ENCODE results near the gene C2orf49.

C2orf49 gene

DNA sequence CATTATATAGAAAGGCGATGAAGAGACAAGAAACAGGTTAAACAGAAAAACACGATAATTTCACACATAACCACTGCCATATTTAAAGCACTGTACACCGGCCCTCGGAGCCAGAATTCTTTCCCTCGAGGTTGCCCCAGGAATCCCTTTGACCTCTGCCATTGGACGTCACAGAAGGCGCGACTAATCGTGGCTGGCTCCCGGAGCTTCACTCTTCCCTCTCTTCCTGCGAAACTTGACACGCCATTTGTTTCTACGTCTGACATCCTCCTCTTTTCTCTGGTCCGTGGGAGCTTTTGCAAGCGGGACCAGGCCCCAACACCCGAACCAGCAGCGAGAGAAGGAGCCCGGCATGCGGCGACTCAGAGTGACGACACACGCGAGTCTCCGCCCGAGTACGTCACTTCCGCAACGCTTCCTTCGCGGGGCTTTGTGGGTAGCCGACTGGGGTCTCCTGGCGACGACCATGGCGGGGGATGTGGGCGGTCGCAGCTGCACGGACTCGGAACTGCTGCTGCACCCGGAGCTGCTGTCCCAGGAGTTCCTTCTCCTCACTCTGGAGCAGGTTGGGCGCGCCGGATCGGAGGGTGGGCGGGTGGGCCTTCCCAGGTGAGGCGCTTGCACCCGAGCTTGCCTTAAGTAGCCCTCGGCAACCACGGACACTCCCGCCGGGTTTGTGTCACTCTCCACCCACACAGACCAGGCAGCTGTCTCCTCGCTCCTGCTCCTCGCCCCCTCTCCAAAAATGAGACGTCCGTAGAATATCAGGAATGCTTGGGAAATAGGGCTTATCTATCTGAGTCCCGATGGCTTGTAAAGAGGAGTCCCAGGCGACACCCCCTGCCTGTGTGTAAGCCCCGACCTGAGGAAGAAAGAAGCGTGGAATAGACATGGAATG lies at the start of gene C2orf49:
Gene C2orf49 (plus strand): TSS at position 419 of the 898 bp plus-strand sequence. CDS start 48 bp downstream, at position 467.
- DNase-seq (ENCODE audit: low read depth), result peak; percentile 80

- DNase-seq (ENCODE audit: low read depth), result no peak
These were observed 49.6 kb upstream of the C2orf49 start for GRCh38 chr2:105287692-105288091.

- DNase-seq (ENCODE audit: low read depth), result no peak
These were observed 49.2 kb upstream of the C2orf49 start for GRCh38 chr2:105288133-105288532.

- DNase-seq (ENCODE audit: low read depth), result no peak
These were observed 46.2 kb upstream of the C2orf49 start for GRCh38 chr2:105290981-105291660.

DNA sequence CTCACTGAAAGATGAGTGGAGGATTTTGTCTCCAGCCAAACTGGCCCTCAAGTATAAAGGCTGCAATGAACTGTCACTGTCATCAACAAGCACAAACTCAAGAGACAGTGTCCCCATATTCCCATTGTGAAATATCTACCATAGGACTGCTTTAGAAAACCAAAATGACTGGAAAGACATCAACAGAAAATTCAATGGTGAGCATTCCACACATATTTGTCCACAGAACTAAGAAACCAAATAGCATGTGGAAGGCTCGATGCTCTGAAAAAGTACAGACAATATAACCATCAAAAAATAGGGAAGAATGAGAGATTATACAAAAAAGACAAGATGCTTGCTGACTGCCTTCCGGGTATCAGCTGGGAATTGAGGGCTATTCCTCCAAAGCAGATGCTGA lies 45.4 kb upstream of the C2orf49 start:
- no peak for DNase-seq (ENCODE audit: low read depth)

DNA sequence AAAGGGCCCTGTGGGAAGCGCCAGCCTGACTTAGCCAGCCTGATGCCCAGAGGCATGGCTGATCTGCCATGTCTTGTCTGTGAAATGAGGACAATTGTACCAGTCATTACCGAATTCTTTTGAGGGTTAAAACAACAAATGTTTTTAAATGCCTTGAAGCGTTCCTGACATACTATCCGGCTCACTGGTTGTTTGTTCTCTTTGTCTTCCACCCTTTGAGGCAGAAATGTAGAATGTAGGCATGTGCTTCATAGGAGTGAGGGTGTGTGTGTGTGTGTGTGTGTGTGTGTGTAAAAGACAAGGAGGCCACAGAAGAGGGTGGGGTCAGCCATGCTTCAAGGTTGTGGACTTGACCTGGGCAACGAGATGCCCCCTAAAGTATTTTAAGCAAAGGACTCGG lies 43.3 kb upstream of the C2orf49 start:
- no peak for DNase-seq (ENCODE audit: low read depth)

- DNase-seq (ENCODE audit: low read depth), result no peak
These were observed 42.4 kb upstream of the C2orf49 start for GRCh38 chr2:105294844-105295481.

DNA sequence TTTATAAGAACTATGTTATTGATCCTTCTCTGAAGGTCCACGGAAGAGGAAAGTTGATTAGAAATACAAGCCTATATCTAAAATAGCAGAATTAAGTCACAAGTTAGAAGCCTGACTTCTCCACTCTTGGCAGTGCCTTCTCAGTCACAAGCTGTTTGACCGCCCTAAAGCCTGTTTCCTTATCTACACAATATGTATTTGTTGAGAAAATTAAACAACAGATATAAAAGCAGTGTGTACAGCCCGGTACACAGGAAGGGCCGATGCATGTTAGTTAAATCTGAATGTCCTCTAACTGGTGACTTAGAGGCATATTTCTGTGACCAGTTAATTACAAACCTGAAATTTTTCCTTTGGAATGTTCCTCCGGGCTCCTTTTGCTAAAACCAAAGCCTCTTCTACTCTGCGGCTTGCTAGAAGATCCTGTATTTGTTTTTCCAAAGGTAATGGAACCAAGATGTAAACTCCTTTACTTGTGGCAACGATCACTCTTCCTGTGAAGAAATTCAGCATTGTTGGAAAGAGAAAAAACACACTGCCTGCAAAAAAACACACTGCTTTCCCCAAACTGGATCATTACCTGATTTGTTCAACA lies 41.2 kb upstream of the C2orf49 start:
- DNase-seq (ENCODE audit: low read depth), result no peak

GRCh38 chr2:105297216-105297615 lies 40.1 kb upstream of the C2orf49 start:
- DNase-seq (ENCODE audit: low read depth), result no peak

GRCh38 chr2:105298017-105298416 lies 39.3 kb upstream of the C2orf49 start:
- no peak for DNase-seq (ENCODE audit: low read depth)

- DNase-seq (ENCODE audit: low read depth), result no peak
These were observed 38.0 kb upstream of the C2orf49 start for GRCh38 chr2:105299290-105299689.

DNA sequence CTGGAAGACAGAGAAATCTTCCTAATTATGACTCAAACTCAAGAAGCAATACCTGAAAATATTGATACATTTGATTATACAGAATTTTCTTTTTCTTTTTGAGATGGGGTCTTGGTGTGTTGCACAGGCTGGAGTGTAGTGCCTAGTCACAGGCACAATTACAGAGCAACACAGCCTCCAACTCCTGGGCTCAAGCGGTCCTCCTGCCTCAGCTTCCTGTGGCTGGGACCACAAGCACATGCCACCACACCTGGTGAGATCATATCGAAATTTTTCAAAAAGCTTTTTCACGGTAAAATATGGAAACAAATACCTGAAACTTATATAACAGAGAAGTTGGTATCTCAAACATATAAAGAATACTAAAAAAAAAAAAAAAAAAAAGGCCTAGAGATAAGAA lies 35.7 kb upstream of the C2orf49 start:
- no peak for DNase-seq (ENCODE audit: low read depth)

DNA sequence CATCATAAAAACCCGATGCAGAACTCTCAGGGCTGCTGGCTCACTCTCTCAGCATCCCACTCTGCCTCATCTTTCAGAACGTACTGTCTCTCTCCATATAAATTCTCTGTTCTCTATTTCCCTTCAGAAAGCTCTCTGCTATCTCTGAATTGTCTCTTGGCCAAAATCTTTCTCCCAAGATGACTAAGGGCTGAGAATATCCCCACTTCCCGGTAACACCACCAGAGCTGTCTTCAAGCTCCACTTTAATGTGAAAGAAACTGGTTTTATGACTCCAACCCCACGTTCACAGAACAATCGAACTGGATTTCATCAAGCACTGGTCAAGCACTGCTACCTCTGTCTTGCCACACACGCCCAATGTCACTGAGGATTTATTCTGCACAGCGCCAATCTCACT lies 30.2 kb upstream of the C2orf49 start:
- DNase-seq (ENCODE audit: low read depth), result no peak

DNA sequence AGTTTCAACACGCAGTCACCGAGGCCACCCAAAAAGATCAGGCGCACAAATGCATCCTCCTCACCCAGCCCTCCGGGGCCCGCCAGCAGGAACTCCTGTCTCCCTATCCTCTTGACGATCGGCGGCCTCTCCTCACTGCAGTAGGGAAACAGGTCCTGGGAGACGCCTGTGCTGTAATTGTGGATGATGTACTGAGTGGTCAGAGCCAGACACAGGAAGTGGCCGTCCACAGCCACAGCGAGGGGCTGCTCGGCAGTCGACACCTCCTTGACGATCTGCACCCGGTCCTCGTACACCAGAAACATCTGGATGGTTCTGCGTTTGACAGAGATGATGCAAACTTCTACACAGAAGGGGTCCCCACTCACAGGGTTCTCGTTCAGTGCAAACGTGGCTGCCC lies 29.8 kb upstream of the C2orf49 start:
- DNase-seq (ENCODE audit: low read depth), result no peak

DNA sequence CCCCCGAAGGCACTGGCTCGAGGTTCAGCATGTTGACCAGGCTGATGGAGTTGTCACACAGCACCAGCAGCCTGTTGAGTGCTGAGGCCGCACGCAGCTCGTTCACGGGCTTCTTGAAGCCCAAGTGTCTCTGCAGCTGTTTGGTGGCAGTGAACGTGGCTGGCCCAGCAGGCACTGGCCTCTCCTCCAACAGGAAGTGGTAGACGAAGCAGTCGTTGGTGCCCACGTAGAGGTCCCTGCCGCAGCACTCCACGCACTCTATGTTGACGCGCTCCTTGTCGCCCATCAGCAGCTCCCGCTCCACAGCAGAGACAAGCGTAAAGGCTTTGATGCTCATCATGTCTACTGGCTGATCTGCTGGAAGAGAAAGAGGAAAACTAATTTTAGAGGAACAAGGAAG lies 29.4 kb upstream of the C2orf49 start:
- DNase-seq (ENCODE audit: low read depth), result no peak

GRCh38 chr2:105308382-105309146 lies 28.8 kb upstream of the C2orf49 start:
- DNase-seq (ENCODE audit: low read depth), result no peak

DNA sequence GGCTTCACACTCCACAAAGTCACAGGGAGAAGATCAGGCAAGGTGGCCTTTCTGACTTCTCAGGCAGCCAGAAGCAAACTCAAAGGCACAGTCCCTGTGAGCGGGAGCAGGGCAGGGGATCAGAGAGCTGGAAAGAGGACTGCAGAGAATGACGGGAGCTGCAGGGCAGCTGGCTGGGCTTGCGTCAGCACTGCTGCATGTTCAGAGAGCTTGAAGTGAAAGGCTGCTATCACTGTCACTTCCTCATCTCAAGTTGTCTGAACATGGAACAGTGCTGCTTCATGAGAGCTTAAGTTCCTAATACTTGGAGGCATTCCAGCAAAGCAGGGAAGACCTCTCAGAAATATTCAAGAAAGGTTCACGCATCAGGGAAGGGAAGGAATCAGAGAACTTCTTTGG lies 28.2 kb upstream of the C2orf49 start:
- no peak for DNase-seq (ENCODE audit: low read depth)

- DNase-seq (ENCODE audit: low read depth), result no peak
These were observed 23.5 kb upstream of the C2orf49 start for GRCh38 chr2:105313877-105314276.

DNA sequence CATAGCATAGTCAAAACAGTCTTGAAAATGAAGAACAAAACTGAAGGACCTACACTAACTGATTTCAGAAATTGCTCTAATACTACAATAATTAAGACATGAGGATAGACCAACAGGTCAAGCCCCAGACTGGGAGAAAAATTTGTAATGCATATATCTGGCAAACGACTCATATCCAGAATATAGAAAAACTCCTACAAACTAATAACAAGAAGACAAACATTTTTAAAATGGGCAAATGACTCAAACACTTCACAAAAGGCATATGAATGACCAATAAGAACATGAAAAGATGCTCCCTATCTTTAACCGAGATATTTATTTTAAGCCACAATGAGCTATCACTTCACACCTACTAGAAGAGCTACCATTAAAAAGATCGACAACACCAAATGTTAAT lies 22.0 kb upstream of the C2orf49 start:
- DNase-seq (ENCODE audit: low read depth), result no peak

DNA sequence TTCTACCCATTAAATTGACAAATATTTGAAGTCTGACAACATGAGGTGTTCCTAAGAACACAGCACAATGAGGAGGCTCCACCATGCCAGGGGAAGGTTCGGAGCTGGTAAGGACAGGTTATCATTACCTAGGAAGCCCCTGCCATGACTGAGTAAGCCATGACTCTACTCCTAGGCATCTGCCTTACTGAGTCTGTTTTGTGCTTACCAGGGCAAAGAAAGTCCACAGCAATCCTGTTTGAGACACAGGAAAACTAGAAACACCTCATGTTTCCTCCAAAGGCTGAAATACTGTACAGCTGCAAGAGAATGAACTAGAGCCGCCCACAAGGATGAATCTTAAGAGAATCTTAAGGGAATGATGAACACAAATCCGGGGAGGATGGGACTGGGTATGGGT lies 19.4 kb upstream of the C2orf49 start:
- no peak for DNase-seq (ENCODE audit: low read depth)

DNA sequence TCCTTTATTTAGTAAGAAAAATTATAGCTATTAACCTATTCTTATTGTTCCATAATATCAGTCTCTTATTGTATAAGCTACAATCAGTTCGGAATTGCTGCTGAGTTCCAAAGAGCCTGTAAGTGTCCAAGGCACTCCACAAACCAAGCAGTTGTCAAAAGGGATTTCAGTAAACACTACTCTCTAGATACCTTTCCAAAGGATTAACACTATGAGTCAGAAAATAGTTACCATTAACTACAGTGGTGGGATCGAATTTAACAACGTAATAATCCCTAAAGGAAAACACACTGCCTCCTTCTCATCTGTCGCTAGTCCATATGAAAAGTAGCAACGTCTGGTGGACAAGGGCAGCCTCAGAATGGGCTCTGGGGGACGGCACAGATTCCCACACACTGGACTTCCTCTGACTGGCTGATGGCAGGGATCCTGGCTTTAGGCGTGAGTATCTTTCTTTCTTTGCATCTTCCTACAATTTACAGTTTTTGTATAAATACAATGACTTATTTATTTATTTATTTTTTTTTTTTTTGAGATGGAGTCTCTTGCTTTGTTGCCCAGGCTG lies 16.6 kb upstream of the C2orf49 start:
- DNase-seq (ENCODE audit: low read depth), result no peak
